WTC11 (cell line): ENCODE data around the gene ARHGEF33.

Source experiments
- CTCF ChIP-seq: fragments of 200-600 bp; IDR thresholded peaks from 2 replicates; pipeline ENCODE4 v1.8.0; 2022; ENCODE audit warnings: antibody characterized with exemption
- FOXK1 ChIP-seq: sonication (generic); formaldehyde crosslinking; IDR thresholded peaks from 2 replicates; pipeline ENCODE4 v1.8.0; 2022; ENCODE audit warnings: mild to moderate bottlenecking, moderate library complexity, missing genetic modification reagents
- NFE2L1 ChIP-seq: sonication (generic); formaldehyde crosslinking; IDR thresholded peaks from 2 replicates; pipeline ENCODE4 v1.8.1; 2023; ENCODE audit warnings: missing genetic modification reagents
- SP1 ChIP-seq: sonication (generic); formaldehyde crosslinking; conservative IDR thresholded peaks from 2 replicates; pipeline ENCODE4 v1.8.1; 2022; ENCODE audit warnings: missing genetic modification reagents

DNA sequence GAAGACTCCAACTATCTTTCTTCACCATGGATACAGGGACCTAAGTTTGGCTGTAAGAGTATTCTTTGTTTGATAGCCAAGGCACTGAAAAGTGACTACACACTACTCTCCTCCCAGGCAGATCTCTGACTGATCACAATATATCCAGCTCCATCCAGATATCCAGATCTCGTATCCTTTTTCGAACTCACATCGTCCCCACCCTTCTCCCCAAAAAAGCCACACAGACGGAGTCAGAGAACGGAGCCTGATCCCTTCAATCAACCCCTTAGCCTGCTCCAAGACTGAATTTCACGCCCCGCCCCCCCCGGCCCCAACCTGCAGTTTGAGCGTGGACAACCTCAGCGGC lies 14.5 kb upstream of the ARHGEF33 start:
- TF ChIP-seq CTCF (no peak), SP1 (CRISPR knock-in tag) (no peak), NFE2L1 (CRISPR knock-in tag) (no peak), FOXK1 (CRISPR knock-in tag) (no peak)
